Fibroblast of lung (primary cell): ENCODE results near the gene DOK5. TPM values are rescaled to one million over a fixed set of nuclear protein-coding genes. Genes with fewer than 3 reads are reported as not detected.

Experiments
- DNase-seq, 2 donors: peaks; one replicate each; pipeline versions ENCODE4 v3.0.0 to v3.0.0-alpha.2; 2010; ENCODE audit warnings: low read depth in 2 of 2
- H2AFZ ChIP-seq: 2 replicates; pipeline ENCODE4 v1.5.1; 2012; ENCODE audit warnings: low read length, control low read depth, inconsistent platforms
- H3K27ac ChIP-seq: 2 replicates; pipeline ENCODE4 v1.5.1; 2011; ENCODE audit warnings: low read length, control low read depth; ENCODE audit not compliant: insufficient read depth
- H3K27me3 ChIP-seq: 2 replicates; pipeline ENCODE4 v1.5.1; 2011; ENCODE audit warnings: mild to moderate bottlenecking, low read length; ENCODE audit not compliant: control insufficient read depth, insufficient read depth
- H3K36me3 ChIP-seq: 2 replicates; pipeline ENCODE4 v1.5.1; 2011; ENCODE audit warnings: low read length; ENCODE audit not compliant: control insufficient read depth, insufficient read depth
- H3K4me1 ChIP-seq: 2 replicates; pipeline ENCODE4 v1.5.1; 2011; ENCODE audit warnings: low read length; ENCODE audit not compliant: control insufficient read depth, insufficient read depth; ENCODE audit errors: extremely low read depth
- H3K4me2 ChIP-seq: 2 replicates; pipeline ENCODE4 v1.5.1; 2011; ENCODE audit warnings: low read length, control low read depth; ENCODE audit not compliant: insufficient read depth; ENCODE audit errors: extremely low read depth
- H3K4me3 ChIP-seq, 4 experiments: fragments of 200-600 bp in 1 of 4; sonication (generic) in 1 of 4; replicated peaks in 1 of 4; 2 replicates each; pipeline ENCODE4 v1.5.1; 2011 to 2016; ENCODE audit warnings: low read length in 4 of 4, low read depth in 3 of 4, mild to moderate bottlenecking in 3 of 4, control low read depth in 2 of 4, inconsistent platforms in 1 of 4, mixed read lengths in 1 of 4; ENCODE audit not compliant: insufficient read depth in 1 of 4; ENCODE audit errors: control extremely low read depth in 1 of 4
- H3K79me2 ChIP-seq: 2 replicates; pipeline ENCODE4 v1.5.1; 2012; ENCODE audit warnings: mild to moderate bottlenecking, low read length, inconsistent platforms; ENCODE audit not compliant: control insufficient read depth, insufficient read depth
- H3K9ac ChIP-seq: 2 replicates; pipeline ENCODE4 v1.5.1; 2011; ENCODE audit warnings: mild to moderate bottlenecking, low read length, control low read depth; ENCODE audit not compliant: insufficient read depth
- H3K9me3 ChIP-seq: 2 replicates; pipeline ENCODE4 v1.5.1; 2012; ENCODE audit warnings: low read depth, low read length; ENCODE audit not compliant: control insufficient read depth, insufficient read depth
- H4K20me1 ChIP-seq: 2 replicates; pipeline ENCODE4 v1.5.1; 2011; ENCODE audit warnings: low read length; ENCODE audit not compliant: control insufficient read depth, insufficient read depth; ENCODE audit errors: extremely low read depth
- CTCF ChIP-seq, 2 donors: IDR thresholded peaks in 1 of 2; conservative IDR thresholded peaks in 1 of 2; 1 replicate in 1 of 2; 2 replicates in 1 of 2; pipeline ENCODE4 v1.5.1; 2011 to 2012; ENCODE audit warnings: low read length in 2 of 2, control low read depth in 1 of 2, inconsistent platforms in 1 of 2, low read depth in 1 of 2, mild to moderate bottlenecking in 1 of 2
- EZH2 ChIP-seq: IDR thresholded peaks from 2 replicates; pipeline ENCODE4 v1.5.1; 2012; ENCODE audit warnings: low read length, control low read depth, mild to moderate bottlenecking; ENCODE audit errors: missing control alignments
- polyA plus RNA-seq, 2 donors: library from polyadenylated mRNA; depleted of rRNA in 1 of 2; stranded (reverse) in 1 of 2; unstranded in 1 of 2; fragments of >200 nt; gene quantifications; 2 replicates each; pipeline ENCODE4 v1.2.1, GENCODE V29; 2011 to 2012; ENCODE audit warnings: missing spikeins in 1 of 2
- total RNA-seq: library from RNA; depleted of rRNA; stranded (reverse); fragments of >200 nt; gene quantifications from 2 replicates; pipeline ENCODE4 v1.2.1, GENCODE V29; 2014

The DOK5 gene
- total and polyA plus RNA-seq, 2 donors (not counting 1 experiment from before 2014, with no cell fraction given) = 13.5 to 19.2 TPM

- no peak overlapping the region for H3K27ac ChIP-seq
- H3K9ac ChIP-seq = no peak overlapping the region
Observed at GRCh38 chr20:54565255-54565654, 89.9 kb downstream of the DOK5 start.

GRCh38 chr20:54566031-54566688 lies 90.8 kb downstream of the DOK5 start:
- H3K36me3 ChIP-seq = no peaks in the 10 kb centered on the region
- H3K9ac ChIP-seq = no peak overlapping the region
- H4K20me1 ChIP-seq = no peaks in the 10 kb centered on the region
- no peaks in the 10 kb centered on the region for H3K4me1 ChIP-seq
- no peak for DNase-seq
- H3K4me2 ChIP-seq = no peak overlapping the region
- H3K27me3 ChIP-seq = no peaks in the 10 kb centered on the region
- H3K79me2 ChIP-seq = no peaks in the 10 kb centered on the region
- H3K9me3 ChIP-seq = no peaks in the 10 kb centered on the region
- H2AFZ ChIP-seq = no peak overlapping the region
- H3K27ac ChIP-seq = no peak overlapping the region
- no peak overlapping the region for H3K4me3 ChIP-seq
- TF ChIP-seq EZH2 (no peak), CTCF (conservative IDR thresholded peaks at IDR 0.05 in 1 of 2, IDR thresholded peaks at IDR 0.05 in 1 of 2; ENCODE audit: low read depth in 1 of 2, low read length in 2 of 2) (no peak)

More at GRCh38 chr20:54565255-54565654, 89.9 kb downstream of the DOK5 start:
- no peaks in the 10 kb centered on the region for H3K79me2 ChIP-seq
- no peak overlapping the region for H3K4me3 ChIP-seq
- H3K4me2 ChIP-seq = no peak overlapping the region
- TF ChIP-seq EZH2 (no peak), CTCF (conservative IDR thresholded peaks at IDR 0.05 in 1 of 2, IDR thresholded peaks at IDR 0.05 in 1 of 2; ENCODE audit: low read depth in 1 of 2, low read length in 2 of 2) (no peak)
- no peaks in the 10 kb centered on the region for H3K27me3 ChIP-seq
- no peaks in the 10 kb centered on the region for H4K20me1 ChIP-seq
- H2AFZ ChIP-seq = no peak overlapping the region
- H3K9me3 ChIP-seq = no peaks in the 10 kb centered on the region
- no peak for DNase-seq
- no peaks in the 10 kb centered on the region for H3K4me1 ChIP-seq
- H3K36me3 ChIP-seq = no peaks in the 10 kb centered on the region

GRCh38 chr20:54570561-54570960 lies 95.2 kb downstream of the DOK5 start:
- H4K20me1 ChIP-seq = no peaks in the 10 kb centered on the region
- H3K36me3 ChIP-seq = no peaks in the 10 kb centered on the region
- no peak overlapping the region for H3K9ac ChIP-seq
- H3K9me3 ChIP-seq = no peaks in the 10 kb centered on the region
- TF ChIP-seq EZH2 (no peak), CTCF (conservative IDR thresholded peaks at IDR 0.05 in 1 of 2, IDR thresholded peaks at IDR 0.05 in 1 of 2; ENCODE audit: low read depth in 1 of 2, low read length in 2 of 2) (no peak)
- no peaks in the 10 kb centered on the region for H3K27me3 ChIP-seq
- no peaks in the 10 kb centered on the region for H3K79me2 ChIP-seq
- H3K4me2 ChIP-seq = no peak overlapping the region
- no peak for DNase-seq
- H3K27ac ChIP-seq = no peak overlapping the region
- no peak overlapping the region for H3K4me3 ChIP-seq
- no peaks in the 10 kb centered on the region for H3K4me1 ChIP-seq
- H2AFZ ChIP-seq = no peak overlapping the region
